Activated T-cell treated with anti-CD3 and anti-CD28 coated beads, Interleukin-2, amount 50 U/mL, for 48 hours (primary cell): Measurements from ENCODE around the gene UVSSA.
A peak's percentile ranks its signal among the peaks of the same experiment; 100 is the strongest.

Experiments used
- DNase-seq, 2 experiments: peaks; one replicate each; pipeline ENCODE4 v3.0.0-alpha.2; 2020

Gene UVSSA

GRCh38 chr4:1351854-1352566 lies 5.0 kb downstream of the UVSSA start:
- peak; percentile 95 for DNase-seq

GRCh38 chr4:1352567-1352900 lies 5.5 kb downstream of the UVSSA start:
- no peak for DNase-seq

DNA sequence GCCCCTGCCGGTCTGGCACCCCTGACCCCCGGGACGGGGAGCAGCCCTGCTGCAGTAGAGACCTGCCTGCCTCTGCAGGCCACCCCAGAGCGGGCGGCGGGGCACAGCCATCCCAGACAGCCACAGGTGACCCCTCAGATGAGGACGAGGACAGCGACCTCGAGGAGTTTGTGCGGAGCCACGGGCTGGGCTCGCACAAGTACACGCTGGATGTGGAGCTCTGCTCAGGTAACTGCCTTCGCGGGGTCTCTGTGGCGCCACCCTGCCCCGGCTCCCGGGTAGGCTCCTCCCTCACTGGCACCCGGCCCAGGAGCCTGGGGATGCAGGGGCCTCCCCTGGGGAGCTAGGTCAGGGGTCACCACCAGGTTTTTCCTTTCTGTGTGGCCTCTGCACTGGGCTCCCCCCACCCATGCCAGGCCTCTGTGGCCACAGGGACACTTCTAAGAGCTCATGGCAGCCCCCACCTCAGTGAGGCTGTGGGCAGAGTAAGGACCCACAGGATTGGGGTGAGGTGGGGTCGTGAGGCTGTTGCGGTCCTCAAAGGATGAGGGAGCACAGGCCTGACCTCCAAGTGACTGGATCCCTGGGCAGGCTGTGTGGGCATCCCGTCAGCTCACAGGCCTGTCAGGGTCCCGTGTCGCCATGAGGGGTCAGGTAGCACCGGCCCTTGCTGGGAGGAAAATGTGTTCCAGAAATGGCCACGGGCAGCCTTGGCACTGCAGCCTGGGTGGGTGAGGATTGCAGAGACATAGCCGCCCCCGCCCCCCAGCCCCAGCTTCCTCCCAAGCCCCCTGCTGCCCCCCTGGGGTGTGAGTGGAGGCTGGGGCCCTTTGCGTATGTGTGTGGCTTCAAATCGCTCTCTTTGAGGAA lies 6.4 kb downstream of the UVSSA start:
- no peak for DNase-seq

DNA sequence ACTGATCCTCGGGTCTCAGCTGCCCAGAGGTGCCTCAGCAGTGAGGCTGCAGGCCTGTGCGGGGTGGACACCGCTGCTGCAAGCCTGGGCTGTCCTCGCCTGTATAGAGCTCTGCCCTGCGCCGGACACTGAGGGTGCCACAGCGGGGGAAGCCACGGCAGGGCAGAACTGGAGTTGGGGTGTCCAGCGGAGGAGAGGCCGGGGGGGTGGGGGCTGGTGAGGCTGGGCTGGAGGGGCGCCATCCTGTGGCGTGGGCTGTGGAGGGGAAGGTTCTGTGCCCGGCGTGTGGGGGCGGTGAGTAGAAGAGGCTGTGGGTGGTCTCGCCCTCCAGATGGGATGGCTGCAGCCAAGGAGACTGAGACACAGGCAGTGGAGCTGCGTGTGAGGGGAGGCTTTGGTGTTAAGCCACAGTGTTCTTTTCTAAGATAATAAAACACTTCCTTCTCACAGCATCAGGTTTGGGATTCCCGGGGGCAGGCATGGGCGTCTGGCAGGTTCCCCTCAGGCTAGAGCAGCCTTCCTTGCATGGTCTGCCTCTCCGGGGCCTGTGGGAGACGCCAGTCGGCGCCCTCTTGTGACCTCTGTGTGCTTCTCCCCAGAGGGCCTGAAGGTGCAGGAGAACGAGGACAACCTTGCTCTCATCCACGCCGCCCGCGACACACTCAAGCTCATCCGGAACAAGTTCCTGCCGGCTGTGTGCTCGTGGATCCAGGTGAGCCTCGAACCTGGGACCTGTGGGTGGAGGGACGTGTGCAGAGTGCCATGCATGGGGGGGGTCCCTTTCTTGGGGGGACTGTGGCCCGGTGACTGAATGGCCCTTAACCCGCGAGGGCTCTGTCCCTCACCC lies 7.4 kb downstream of the UVSSA start:
- DNase-seq = no peak

DNA sequence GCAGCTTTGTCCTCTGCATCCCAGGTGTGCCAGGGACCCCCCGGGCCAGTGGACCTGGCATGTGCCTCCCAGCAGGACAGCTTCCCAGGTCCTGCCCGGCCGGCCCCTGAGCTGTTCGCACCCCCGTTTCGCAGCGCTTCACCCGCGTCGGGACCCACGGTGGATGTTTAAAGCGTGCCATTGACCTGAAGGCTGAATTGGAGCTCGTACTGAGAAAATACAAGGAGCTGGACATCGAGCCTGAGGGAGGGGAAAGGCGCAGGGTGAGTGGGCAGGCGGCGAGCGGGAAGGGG lies 7.9 kb downstream of the UVSSA start:
- DNase-seq = no peak

DNA sequence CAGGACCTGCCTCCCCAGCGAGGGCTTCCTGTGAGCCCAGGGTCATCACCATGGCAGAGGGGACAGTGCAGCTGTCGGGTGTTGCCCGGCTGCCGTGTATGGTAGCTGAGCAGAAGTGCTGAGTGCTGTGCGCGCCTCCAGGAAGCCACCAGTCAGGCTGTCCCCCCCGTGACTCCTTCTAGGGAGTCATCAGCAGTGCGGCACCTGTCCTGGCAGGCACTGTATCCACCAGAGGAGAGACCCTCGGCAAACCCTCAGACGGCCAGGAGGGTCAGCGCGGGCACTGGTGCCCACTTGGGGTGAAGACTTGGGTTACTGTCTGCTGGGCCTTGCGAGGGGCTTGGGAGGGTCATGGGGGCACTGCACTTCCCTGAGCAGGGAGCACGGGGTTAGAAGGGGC lies 8.4 kb downstream of the UVSSA start:
- DNase-seq = no peak

- peak; percentile 64 to 68 for DNase-seq
These were observed 9.4 kb downstream of the UVSSA start for GRCh38 chr4:1356181-1356998.

DNA sequence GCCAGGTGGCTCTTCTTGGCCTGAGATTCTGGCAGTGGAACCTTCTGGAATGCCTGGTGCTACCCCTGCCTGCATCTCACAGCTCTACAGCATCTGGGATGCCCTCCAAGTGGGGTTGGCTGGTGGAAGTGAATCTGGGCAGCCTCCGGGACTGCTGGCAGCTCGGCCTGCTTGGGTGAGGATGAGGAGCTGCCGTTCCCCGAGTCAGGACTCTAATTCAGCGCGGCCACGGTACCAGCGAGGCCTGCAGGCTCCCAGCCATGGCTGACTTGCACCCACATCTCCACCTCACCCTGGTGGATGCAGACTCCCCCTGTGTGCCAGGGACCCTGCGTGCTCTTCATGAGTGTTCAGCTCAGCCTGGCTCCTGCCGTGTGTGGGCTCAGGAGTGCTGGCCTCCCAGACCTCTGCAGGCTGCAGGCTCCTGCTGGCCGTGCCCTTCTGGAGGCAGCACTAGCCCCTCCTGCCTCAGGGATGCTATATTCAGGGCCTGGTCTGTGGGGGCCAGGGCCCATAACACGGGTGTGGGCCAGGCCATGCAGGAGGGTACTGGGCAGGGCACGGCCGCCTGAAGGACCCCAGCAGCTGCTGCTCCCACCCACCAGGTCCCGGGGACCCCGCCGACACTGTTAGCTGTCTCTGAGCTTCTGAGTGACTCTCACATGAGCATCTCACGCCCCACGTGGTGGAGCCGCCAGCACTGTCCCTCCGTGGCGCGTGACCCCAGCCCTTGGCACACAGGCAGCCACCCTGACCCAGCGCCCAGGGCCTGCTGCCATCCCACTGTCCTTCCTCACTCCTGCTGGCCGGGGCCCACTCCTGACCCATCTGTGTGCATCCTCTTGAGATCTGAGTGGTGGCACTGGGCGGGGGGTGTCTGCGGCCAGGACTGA lies 10.6 kb downstream of the UVSSA start:
- no peak for DNase-seq

DNA sequence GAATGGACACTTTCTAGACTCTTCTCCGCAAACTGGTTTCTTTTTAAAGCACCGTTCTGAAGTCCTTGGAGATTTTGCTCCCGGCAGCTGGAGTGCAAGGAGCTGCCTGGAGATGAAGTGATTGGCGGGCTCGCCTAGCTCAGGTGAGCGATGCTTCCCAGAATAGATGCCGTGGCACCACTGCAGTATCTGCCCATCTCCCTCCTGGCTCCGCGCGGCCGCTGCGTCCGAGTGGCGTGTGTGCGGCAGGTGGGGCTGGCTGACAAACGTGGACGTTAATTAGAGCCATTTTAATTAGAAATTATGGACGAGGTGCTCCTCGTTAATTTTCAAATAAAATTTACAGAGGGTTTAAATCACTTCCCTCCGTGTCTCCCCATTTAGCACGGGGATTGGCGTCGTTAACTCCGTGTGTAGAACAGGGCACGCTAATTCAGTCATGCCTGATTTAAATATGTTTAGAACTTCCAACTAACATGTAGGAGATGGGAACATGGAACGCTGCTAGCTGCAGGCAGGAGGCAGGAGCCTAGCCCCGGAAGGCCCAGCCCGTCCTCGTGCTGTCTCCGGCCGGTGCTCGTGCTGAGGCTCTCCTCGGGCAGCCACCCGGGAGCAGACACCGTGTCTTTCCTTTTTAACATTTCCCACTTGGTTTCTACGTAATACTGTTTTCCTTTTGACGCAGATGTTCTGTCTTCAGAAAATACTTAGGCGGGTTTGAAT lies 11.6 kb downstream of the UVSSA start:
- no peak for DNase-seq

- DNase-seq = no peak
These were observed 12.1 kb downstream of the UVSSA start for GRCh38 chr4:1359144-1359501.

- no peak for DNase-seq
These were observed 13.0 kb downstream of the UVSSA start for GRCh38 chr4:1359976-1360375.

DNA sequence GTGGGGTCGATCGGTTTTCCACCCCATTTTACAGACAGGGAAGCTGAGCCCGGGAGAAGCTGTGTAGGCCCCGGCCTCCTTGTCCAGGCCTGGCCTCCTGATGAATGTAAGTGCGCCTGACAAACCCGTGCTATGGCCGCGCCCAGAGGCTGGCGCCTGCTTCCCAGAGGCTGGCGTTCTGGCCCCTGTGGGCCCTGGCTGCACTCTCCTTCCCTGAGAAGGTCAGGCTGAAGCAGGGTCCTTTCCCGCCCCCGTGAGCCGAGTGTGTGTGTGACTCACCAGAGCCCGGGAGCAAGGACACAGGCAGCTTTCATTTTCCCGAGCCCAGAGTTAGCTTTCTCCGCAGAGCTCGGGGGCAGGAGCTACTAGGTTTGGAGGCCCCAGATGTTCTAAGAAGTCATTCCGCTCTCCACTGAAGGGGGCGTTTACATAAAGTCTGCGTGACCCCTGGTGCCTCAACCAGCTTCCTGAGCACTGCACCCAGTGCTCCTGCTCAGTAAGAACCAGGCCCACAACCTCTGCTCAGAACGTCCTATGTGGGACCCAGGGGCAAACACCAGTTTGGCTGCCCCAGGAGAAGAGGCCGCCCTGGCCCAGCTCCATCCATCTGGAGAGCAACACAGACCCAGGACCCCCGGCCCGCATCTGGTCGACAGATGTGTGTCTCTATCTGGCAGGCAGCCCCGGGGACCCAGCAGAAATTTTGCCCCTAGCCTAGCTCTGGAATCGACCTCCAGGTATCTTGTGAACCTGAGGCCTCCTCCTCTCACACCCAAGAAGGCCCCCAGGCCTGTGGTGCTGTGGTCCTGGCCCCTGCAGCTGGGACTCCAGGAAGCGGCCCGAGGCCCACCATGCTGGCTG lies 13.6 kb downstream of the UVSSA start:
- no peak for DNase-seq

- DNase-seq = no peak
These were observed 14.4 kb downstream of the UVSSA start for GRCh38 chr4:1361431-1361830.

GRCh38 chr4:1362046-1362445 lies 15.0 kb downstream of the UVSSA start:
- no peak for DNase-seq

DNA sequence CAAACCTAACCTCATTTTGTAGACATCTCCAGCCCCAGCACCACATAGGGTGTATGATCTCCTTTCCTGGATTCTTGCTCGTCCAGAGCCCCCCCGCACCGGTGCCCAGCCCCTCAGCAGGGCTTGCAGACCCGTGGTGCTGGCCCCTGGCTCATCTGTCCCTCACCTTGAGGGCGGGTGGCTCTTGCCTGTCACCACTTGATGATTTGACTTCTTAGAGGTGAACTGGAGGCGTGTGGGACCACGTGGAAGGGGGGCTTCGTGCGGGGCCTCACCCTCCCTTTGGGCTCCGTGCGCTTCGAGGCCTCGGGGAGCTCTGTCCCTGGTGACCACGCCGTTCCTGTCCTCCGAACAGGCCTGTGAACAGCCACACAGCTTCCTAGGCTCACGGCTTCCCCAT lies 15.5 kb downstream of the UVSSA start:
- DNase-seq = no peak

DNA sequence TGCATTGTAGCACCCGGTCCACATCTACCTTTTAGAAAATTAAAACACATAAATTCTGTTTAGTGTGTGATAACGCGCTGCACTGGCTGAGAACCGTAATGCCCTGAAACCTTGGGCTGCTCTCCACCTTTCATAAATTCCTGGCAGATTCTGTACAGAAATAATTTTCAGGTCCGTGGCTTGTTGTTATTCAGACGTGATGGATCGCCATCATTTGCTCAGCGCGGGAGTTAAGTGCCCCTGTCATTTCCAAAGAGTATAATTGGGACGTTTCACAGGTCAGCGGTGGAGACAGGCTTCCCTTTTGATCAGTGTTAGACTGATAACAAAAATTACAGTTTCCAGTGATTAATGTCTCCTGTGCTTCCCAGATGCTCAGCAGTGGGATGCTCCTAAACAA lies 16.5 kb downstream of the UVSSA start:
- DNase-seq = no peak

- no peak for DNase-seq
These were observed 17.2 kb downstream of the UVSSA start for GRCh38 chr4:1364217-1364616.

GRCh38 chr4:1364748-1365147 lies 17.7 kb downstream of the UVSSA start:
- no peak for DNase-seq

- no peak for DNase-seq
These were observed 18.5 kb downstream of the UVSSA start for GRCh38 chr4:1365271-1366178.
